Measurements from ENCODE around the gene VWC2.

DNA sequence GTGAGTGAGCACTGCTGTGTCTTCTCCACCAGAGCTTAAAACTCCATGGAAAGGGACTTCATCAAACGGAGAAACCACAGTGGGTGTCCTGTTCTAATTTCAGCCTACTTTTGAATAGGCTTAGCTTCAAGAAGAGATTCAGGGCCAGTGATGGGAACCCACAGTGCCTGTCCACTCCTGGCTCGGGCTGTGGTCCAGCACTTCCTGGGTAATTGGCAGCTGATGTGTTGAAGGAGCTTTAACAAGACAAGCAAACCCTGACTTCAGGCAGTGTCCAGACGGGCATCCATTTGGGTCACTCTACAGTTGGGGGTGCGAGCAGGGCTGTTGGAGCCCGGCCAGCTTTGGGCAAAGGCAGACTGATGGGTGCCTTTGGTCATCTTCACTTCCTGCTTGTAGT, 14.5 kb downstream of the VWC2 start:
- TF ChIP-seq, protein P1, sequence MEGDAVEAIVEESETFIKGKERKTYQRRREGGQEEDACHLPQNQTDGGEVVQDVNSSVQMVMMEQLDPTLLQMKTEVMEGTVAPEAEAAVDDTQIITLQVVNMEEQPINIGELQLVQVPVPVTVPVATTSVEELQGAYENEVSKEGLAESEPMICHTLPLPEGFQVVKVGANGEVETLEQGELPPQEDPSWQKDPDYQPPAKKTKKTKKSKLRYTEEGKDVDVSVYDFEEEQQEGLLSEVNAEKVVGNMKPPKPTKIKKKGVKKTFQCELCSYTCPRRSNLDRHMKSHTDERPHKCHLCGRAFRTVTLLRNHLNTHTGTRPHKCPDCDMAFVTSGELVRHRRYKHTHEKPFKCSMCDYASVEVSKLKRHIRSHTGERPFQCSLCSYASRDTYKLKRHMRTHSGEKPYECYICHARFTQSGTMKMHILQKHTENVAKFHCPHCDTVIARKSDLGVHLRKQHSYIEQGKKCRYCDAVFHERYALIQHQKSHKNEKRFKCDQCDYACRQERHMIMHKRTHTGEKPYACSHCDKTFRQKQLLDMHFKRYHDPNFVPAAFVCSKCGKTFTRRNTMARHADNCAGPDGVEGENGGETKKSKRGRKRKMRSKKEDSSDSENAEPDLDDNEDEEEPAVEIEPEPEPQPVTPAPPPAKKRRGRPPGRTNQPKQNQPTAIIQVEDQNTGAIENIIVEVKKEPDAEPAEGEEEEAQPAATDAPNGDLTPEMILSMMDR (conservative IDR thresholded peaks at IDR 0.05; ENCODE audit: low read length) = no peak
- no peak for TF ChIP-seq EZH2phosphoT487 (IDR thresholded peaks at IDR 0.05; ENCODE audit: borderline replicate concordance)
